IMR-90 (cell line): ENCODE data around the gene TMEM135. TPM values are rescaled to one million over a fixed set of nuclear protein-coding genes. Genes with fewer than 3 reads are reported as not detected.

Experiments used
- ATAC-seq: fragments of 200-7000 bp; cut with Tn5 transposase; 2 replicates; pipeline ENCODE4 v1.9.1; 2020; ENCODE audit warnings: low read depth, mild to moderate bottlenecking, moderate library complexity
- BruUV-seq: library from RNA; stranded (reverse); fragments of 400-500 nt; replicated peaks from 2 replicates; lab custom pipeline; 2021; lab: Mats Ljungman, UMichigan
- CTCF ChIA-PET: fragments of 300-600 bp; formaldehyde crosslinking; extraction: SDS; loops from one replicate; lab custom pipeline; 2021; ENCODE audit warnings: antibody characterized with exemption; lab: Yijun Ruan, JAX
- POLR2A ChIA-PET: fragments of 300-600 bp; sonication (Branson Sonifier 250); formaldehyde crosslinking; loops from one replicate; lab custom pipeline; 2022; ENCODE audit warnings: antibody characterized with exemption; ENCODE audit not compliant: unreplicated experiment; lab: Charles Lee
- DNase-seq: peaks from one replicate; pipeline ENCODE4 v3.0.0; 2013
- H2AFZ ChIP-seq: replicated peaks from 2 replicates; pipeline ENCODE3; 2013; ENCODE audit warnings: low read length, mild to moderate bottlenecking; ENCODE audit not compliant: poor library complexity
- H2AK5ac ChIP-seq: 2 replicates; pipeline ENCODE4 v1.6.1; 2013; ENCODE audit warnings: low read depth, low read length, inconsistent platforms
- H2AK9ac ChIP-seq: replicated peaks from 2 replicates; pipeline ENCODE3; 2013; ENCODE audit warnings: mild to moderate bottlenecking, low read depth, low read length, moderate library complexity; ENCODE audit not compliant: poor library complexity
- H2BK120ac ChIP-seq: 2 replicates; pipeline ENCODE4 v1.6.1; 2013; ENCODE audit warnings: low read depth, low read length, inconsistent platforms
- H2BK15ac ChIP-seq: 3 replicates; pipeline ENCODE4 v1.6.1; 2013; ENCODE audit warnings: low read depth, low read length, inconsistent platforms
- H2BK20ac ChIP-seq: 2 replicates; pipeline ENCODE4 v1.6.1; 2013; ENCODE audit warnings: low read depth, mild to moderate bottlenecking, inconsistent platforms, low read length, moderate library complexity
- H2BK5ac ChIP-seq: 2 replicates; pipeline ENCODE4 v1.6.1; 2013; ENCODE audit warnings: mild to moderate bottlenecking, low read depth, low read length, inconsistent platforms; ENCODE audit not compliant: poor library complexity, severe bottlenecking
- H3K14ac ChIP-seq: replicated peaks from 2 replicates; pipeline ENCODE4 v1.6.1; 2013; ENCODE audit warnings: low read depth, low read length, inconsistent platforms
- H3K18ac ChIP-seq: 2 replicates; pipeline ENCODE4 v1.6.1; 2013; ENCODE audit warnings: low read depth, low read length, control low read depth
- H3K23ac ChIP-seq: 2 replicates; pipeline ENCODE4 v1.6.1; 2013; ENCODE audit warnings: low read depth, low read length, inconsistent platforms
- H3K27ac ChIP-seq: 2 replicates; pipeline ENCODE4 v1.5.1; 2013; ENCODE audit warnings: mild to moderate bottlenecking, control low read depth, low read length; ENCODE audit not compliant: insufficient read depth
- H3K27me3 ChIP-seq: 2 replicates; pipeline ENCODE4 v1.6.1; 2013; ENCODE audit warnings: low read length; ENCODE audit not compliant: control insufficient read depth, insufficient read depth
- H3K36me3 ChIP-seq: 2 replicates; pipeline ENCODE4 v1.6.1; 2013; ENCODE audit warnings: low read length, mixed read lengths; ENCODE audit not compliant: control insufficient read depth, insufficient read depth
- H3K4ac ChIP-seq: 2 replicates; pipeline ENCODE4 v1.6.1; 2013; ENCODE audit warnings: low read depth, low read length, inconsistent platforms
- H3K4me1 ChIP-seq: 2 replicates; pipeline ENCODE4 v1.6.1; 2013; ENCODE audit warnings: low read length, mixed read lengths; ENCODE audit not compliant: control insufficient read depth, insufficient read depth
- H3K4me2 ChIP-seq: 2 replicates; pipeline ENCODE4 v1.6.1; 2013; ENCODE audit warnings: low read depth, mild to moderate bottlenecking, control low read depth, low read length, moderate library complexity
- H3K4me3 ChIP-seq: 2 replicates; pipeline ENCODE4 v1.5.1; 2013; ENCODE audit warnings: low read depth, mild to moderate bottlenecking, control low read depth, low read length, moderate library complexity; ENCODE audit not compliant: insufficient read depth
- H3K56ac ChIP-seq: 2 replicates; pipeline ENCODE4 v1.6.1; 2013; ENCODE audit warnings: low read length, inconsistent platforms; ENCODE audit not compliant: insufficient read depth; ENCODE audit errors: extremely low read depth
- H3K79me1 ChIP-seq, 2 experiments: 2 replicates each; pipeline ENCODE4 v1.6.1; 2013; ENCODE audit warnings: low read length in 2 of 2, inconsistent platforms in 1 of 2, low read depth in 1 of 2
- H3K9ac ChIP-seq: 2 replicates; pipeline ENCODE4 v1.6.1; 2013; ENCODE audit warnings: low read depth, low read length, control low read depth
- H3K9me1 ChIP-seq: 2 replicates; pipeline ENCODE4 v1.6.1; 2013; ENCODE audit warnings: low read length, inconsistent platforms; ENCODE audit not compliant: insufficient read depth
- H3K9me3 ChIP-seq: 2 replicates; pipeline ENCODE4 v1.6.1; 2013; ENCODE audit warnings: low read length; ENCODE audit not compliant: control insufficient read depth, insufficient read depth
- H4K20me1 ChIP-seq: 2 replicates; pipeline ENCODE4 v1.6.1; 2013; ENCODE audit warnings: low read length, inconsistent platforms; ENCODE audit not compliant: insufficient read depth
- H4K5ac ChIP-seq: 2 replicates; pipeline ENCODE4 v1.6.1; 2013; ENCODE audit warnings: mild to moderate bottlenecking, low read depth, low read length, control low read depth
- H4K8ac ChIP-seq, 2 experiments: 2 replicates each; pipeline ENCODE4 v1.6.1; 2013; ENCODE audit warnings: low read depth in 2 of 2, low read length in 2 of 2, control low read depth in 1 of 2, inconsistent platforms in 1 of 2
- H4K91ac ChIP-seq: 2 replicates; pipeline ENCODE4 v1.6.1; 2013; ENCODE audit warnings: low read depth, low read length, inconsistent platforms; ENCODE audit not compliant: insufficient read depth
- CEBPB ChIP-seq: IDR thresholded peaks from 2 replicates; pipeline ENCODE4 v1.6.1; 2012; ENCODE audit warnings: low read depth, low read length, improper control_type of control experiment
- CHD1 ChIP-seq: IDR thresholded peaks from 2 replicates; pipeline ENCODE4 v1.6.1; 2012; ENCODE audit warnings: low read depth, low read length, improper control_type of control experiment
- CTCF ChIP-seq: conservative IDR thresholded peaks from 2 replicates; pipeline ENCODE4 v1.5.1; 2012; ENCODE audit warnings: mild to moderate bottlenecking, low read depth, low read length, improper control_type of control experiment
- FOS ChIP-seq: fragments of 150-350 bp; IDR thresholded peaks from 2 replicates; pipeline ENCODE4 v1.6.1; 2016; ENCODE audit warnings: low read depth, low read length
- MAFK ChIP-seq: IDR thresholded peaks from 2 replicates; pipeline ENCODE4 v1.6.1; 2012; ENCODE audit warnings: low read depth, low read length, improper control_type of control experiment
- MAZ ChIP-seq: IDR thresholded peaks from 2 replicates; pipeline ENCODE4 v1.6.1; 2012; ENCODE audit warnings: low read depth, mild to moderate bottlenecking, low read length, improper control_type of control experiment, moderate library complexity, borderline replicate concordance
- NFE2L2 ChIP-seq: fragments of 150-350 bp; IDR thresholded peaks from 2 replicates; pipeline ENCODE4 v1.6.1; 2016; ENCODE audit warnings: low read depth, mild to moderate bottlenecking, low read length
- POLR2A ChIP-seq: IDR thresholded peaks from 2 replicates; pipeline ENCODE4 v1.6.1; 2012; ENCODE audit warnings: mild to moderate bottlenecking, low read depth, low read length
- RAD21 ChIP-seq: IDR thresholded peaks from 2 replicates; pipeline ENCODE4 v1.6.1; 2012; ENCODE audit warnings: low read length, improper control_type of control experiment
- RFX5 ChIP-seq: IDR thresholded peaks from 2 replicates; pipeline ENCODE4 v1.8.0; 2012; ENCODE audit warnings: low read depth, mild to moderate bottlenecking, low read length, moderate library complexity
- USF2 ChIP-seq: fragments of 150-350 bp; IDR thresholded peaks from 2 replicates; pipeline ENCODE4 v1.6.1; 2017; ENCODE audit warnings: mild to moderate bottlenecking, antibody characterized with exemption, low read length, low read depth
- WGBS, 2 experiments: methylation state at CpG; one replicate each; pipeline versions ENCODE4 v1.1.5 to v1.1.7; 2013; ENCODE audit warnings: missing lambda C conversion rate in 2 of 2; ENCODE audit not compliant: insufficient read length in 1 of 2; ENCODE audit errors: extremely low coverage in 2 of 2; 5-methylcytosine and 5-hydroxymethylcytosine counted together
- dilution Hi-C: fragments of 300-500 bp; cut with HindIII; formaldehyde crosslinking; loops from one replicate; pipeline ENCODE4 v1.14.3; 2018; ENCODE audit warnings: low sequenced_read_pairs; ENCODE audit not compliant: unreplicated experiment
- in situ Hi-C: fragments of 300-500 bp; cut with MboI; formaldehyde crosslinking; loops from 3 replicates; pipeline ENCODE4 v1.14.3; 2019; ENCODE audit warnings: low sequenced_read_pairs, inconsistent platforms, mixed read lengths
- intact Hi-C: fragments of 100-400 bp; cut with micrococcal nuclease; formaldehyde crosslinking; loops from 2 replicates; pipeline ENCODE4 v1.10.0; 2022
- polyA plus RNA-seq, 3 experiments: library from polyadenylated mRNA; depleted of rRNA; stranded (reverse); fragments of >200 nt; gene quantifications; 2 replicates each; pipeline ENCODE4 v1.2.3, GENCODE V29; 2012; ENCODE audit warnings: low replicate concordance in 1 of 3
- total RNA-seq: library from RNA; depleted of rRNA; stranded (reverse); fragments of >200 nt; gene quantifications from 2 replicates; pipeline ENCODE4 v1.2.3, GENCODE V29; 2012
- TF ChIP-seq, protein P1 (sequence below): fragments of 150-350 bp; IDR thresholded peaks from 2 replicates; pipeline ENCODE4 v1.6.1; 2016; ENCODE audit warnings: low read depth, mild to moderate bottlenecking, low read length, moderate library complexity, borderline replicate concordance

Gene TMEM135
- total and polyA plus RNA-seq, 2 of the 4 experiments (the other 2 are of a cell fraction): 3.9 to 5.9 TPM

DNA sequence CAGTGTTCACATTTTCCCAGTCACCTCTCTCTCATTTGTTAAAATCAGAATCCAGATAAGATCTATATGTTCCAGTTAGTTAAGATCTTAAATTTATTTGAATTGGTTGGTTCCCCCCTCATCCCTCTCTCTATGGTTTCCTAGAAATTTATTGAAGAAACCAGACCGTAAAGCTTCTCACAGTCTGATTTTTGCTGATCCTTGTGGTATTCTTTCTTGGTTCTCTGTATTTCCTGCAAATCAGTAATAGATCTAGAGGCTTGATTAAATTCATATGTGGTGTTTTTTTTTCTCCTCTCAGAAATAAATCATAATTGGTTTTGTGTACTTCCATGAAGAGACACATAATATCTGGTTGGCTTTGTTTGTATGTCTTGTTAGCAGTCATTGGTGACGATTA, 147.5 kb downstream of the TMEM135 start:
- H2AK9ac ChIP-seq: no peak overlapping the region
- H3K4me2 ChIP-seq: no peak overlapping the region
- H3K9me3 ChIP-seq: no peaks in the 10 kb centered on the region
- no peaks in the 10 kb centered on the region for H3K27me3 ChIP-seq
- no TSS peak for BruUV-seq
- H2BK20ac ChIP-seq: no peak overlapping the region
- POLR2A ChIA-PET: no interaction called here
- no peaks in the 10 kb centered on the region for H3K9me1 ChIP-seq
- no peak overlapping the region for H3K27ac ChIP-seq
- H2BK5ac ChIP-seq: no peak overlapping the region
- no peak overlapping the region for H3K18ac ChIP-seq
- dilution Hi-C loops (no loop called here), in situ Hi-C loops (no loop called here), intact Hi-C loops (loop anchor here (5.0 kb wide), 1 partner anchor 37 kb away; no protein-coding TSS in a partner anchor)
- H2AFZ ChIP-seq: no peak overlapping the region
- H3K79me1 ChIP-seq: no peaks in the 10 kb centered on the region
- CTCF ChIA-PET: no interaction called here
- H3K36me3 ChIP-seq: no peaks in the 10 kb centered on the region
- TF ChIP-seq FOS (no peak), RAD21 (no peak), RFX5 (no peak), MAZ (no peak), USF2 (no peak), CTCF (no peak), CEBPB (no peak), NFE2L2 (no peak), POLR2A (no peak), CHD1 (no peak), MAFK (no peak)
- TF ChIP-seq, protein P1, sequence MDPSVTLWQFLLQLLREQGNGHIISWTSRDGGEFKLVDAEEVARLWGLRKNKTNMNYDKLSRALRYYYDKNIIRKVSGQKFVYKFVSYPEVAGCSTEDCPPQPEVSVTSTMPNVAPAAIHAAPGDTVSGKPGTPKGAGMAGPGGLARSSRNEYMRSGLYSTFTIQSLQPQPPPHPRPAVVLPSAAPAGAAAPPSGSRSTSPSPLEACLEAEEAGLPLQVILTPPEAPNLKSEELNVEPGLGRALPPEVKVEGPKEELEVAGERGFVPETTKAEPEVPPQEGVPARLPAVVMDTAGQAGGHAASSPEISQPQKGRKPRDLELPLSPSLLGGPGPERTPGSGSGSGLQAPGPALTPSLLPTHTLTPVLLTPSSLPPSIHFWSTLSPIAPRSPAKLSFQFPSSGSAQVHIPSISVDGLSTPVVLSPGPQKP: no peak
- H3K4ac ChIP-seq: no peak overlapping the region
- H3K4me3 ChIP-seq: no peak overlapping the region
- no peak for ATAC-seq
- H3K9ac ChIP-seq: no peak overlapping the region
- no peak for DNase-seq
- no peak overlapping the region for H3K23ac ChIP-seq
- H4K5ac ChIP-seq: no peak overlapping the region
- H4K20me1 ChIP-seq: no peaks in the 10 kb centered on the region
- no peak overlapping the region for H2BK15ac ChIP-seq
- no peak overlapping the region for H4K91ac ChIP-seq
- no peaks in the 10 kb centered on the region for H3K4me1 ChIP-seq
- WGBS, 2 experiments: no CpG with 5 or more reads among the region's 2 CpGs
- no peak overlapping the region for H4K8ac ChIP-seq
- H3K14ac ChIP-seq: no peak overlapping the region
- no peak overlapping the region for H3K56ac ChIP-seq
- H2BK120ac ChIP-seq: no peak overlapping the region
- no peak overlapping the region for H2AK5ac ChIP-seq
